ENCODE results near the gene FOXN3.

DNA sequence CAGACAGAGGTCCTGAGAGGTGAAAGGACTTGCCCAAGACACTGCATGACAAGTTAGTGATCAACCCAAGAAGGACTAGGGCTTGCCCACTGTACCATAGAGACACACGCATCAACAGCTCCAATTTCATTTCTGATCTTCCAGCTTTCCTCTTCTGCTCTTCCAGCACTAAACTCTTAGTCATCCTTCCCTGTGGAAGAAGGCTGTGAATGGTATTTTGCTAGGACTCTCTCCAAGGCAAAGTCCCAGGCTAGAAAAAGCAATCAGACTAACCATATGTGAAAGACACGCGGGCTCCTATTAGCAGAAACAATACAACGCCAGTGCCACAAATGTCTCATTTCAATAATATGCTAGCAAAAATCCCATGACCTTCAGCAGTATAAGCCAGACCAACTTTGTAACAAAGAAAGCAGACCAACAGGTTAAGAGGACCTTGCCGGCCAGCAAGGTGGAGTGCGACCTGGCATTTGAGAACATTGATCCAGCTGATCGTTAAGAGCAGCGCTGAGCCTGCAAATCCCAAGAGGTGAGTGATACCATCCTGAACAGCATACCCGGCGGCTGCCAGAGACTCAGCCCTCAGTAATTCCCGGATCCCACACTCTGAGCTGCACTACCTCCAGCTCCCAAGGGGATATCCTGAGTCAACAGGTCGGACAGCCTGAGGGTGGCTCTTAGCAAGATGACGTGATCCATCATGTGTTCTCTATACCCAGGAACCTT, 132.5 kb downstream of the FOXN3 start:
- TF ChIP-seq POLR2AphosphoS5 (IDR thresholded peaks at IDR 0.05; ENCODE audit: low read depth, low read length), result no peak
- TF ChIP-seq, protein P1, sequence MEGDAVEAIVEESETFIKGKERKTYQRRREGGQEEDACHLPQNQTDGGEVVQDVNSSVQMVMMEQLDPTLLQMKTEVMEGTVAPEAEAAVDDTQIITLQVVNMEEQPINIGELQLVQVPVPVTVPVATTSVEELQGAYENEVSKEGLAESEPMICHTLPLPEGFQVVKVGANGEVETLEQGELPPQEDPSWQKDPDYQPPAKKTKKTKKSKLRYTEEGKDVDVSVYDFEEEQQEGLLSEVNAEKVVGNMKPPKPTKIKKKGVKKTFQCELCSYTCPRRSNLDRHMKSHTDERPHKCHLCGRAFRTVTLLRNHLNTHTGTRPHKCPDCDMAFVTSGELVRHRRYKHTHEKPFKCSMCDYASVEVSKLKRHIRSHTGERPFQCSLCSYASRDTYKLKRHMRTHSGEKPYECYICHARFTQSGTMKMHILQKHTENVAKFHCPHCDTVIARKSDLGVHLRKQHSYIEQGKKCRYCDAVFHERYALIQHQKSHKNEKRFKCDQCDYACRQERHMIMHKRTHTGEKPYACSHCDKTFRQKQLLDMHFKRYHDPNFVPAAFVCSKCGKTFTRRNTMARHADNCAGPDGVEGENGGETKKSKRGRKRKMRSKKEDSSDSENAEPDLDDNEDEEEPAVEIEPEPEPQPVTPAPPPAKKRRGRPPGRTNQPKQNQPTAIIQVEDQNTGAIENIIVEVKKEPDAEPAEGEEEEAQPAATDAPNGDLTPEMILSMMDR (IDR thresholded peaks at IDR 0.05), result no peak
- TF ChIP-seq, protein P2, sequence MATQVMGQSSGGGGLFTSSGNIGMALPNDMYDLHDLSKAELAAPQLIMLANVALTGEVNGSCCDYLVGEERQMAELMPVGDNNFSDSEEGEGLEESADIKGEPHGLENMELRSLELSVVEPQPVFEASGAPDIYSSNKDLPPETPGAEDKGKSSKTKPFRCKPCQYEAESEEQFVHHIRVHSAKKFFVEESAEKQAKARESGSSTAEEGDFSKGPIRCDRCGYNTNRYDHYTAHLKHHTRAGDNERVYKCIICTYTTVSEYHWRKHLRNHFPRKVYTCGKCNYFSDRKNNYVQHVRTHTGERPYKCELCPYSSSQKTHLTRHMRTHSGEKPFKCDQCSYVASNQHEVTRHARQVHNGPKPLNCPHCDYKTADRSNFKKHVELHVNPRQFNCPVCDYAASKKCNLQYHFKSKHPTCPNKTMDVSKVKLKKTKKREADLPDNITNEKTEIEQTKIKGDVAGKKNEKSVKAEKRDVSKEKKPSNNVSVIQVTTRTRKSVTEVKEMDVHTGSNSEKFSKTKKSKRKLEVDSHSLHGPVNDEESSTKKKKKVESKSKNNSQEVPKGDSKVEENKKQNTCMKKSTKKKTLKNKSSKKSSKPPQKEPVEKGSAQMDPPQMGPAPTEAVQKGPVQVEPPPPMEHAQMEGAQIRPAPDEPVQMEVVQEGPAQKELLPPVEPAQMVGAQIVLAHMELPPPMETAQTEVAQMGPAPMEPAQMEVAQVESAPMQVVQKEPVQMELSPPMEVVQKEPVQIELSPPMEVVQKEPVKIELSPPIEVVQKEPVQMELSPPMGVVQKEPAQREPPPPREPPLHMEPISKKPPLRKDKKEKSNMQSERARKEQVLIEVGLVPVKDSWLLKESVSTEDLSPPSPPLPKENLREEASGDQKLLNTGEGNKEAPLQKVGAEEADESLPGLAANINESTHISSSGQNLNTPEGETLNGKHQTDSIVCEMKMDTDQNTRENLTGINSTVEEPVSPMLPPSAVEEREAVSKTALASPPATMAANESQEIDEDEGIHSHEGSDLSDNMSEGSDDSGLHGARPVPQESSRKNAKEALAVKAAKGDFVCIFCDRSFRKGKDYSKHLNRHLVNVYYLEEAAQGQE (IDR thresholded peaks at IDR 0.05; ENCODE audit: insufficient read depth in 1 of 2, low read depth in 2 of 2, low read length in 1 of 2), result no peak
